Liver (tissue), 9 donors: ENCODE data around the gene CBX2. TPM values are rescaled to one million over a fixed set of nuclear protein-coding genes. Genes with fewer than 3 reads are reported as not detected.
A peak's percentile ranks its signal among the peaks of the same experiment; 100 is the strongest.

ENCODE experiments used
- DNase-seq: peaks from one replicate; pipeline ENCODE4 v3.0.0-alpha.2; 2017; ENCODE audit warnings: low spot score
- H3K27ac ChIP-seq, 2 donors: one replicate each; pipeline ENCODE4 v1.7.0; 2013; ENCODE audit warnings: inconsistent platforms in 2 of 2, low read length in 2 of 2, control low read depth in 1 of 2, low read depth in 1 of 2, mild to moderate bottlenecking in 1 of 2
- H3K27me3 ChIP-seq, 4 donors: one replicate each; pipeline versions ENCODE4 v1.6.1 to v1.7.0; 2013; ENCODE audit warnings: low read length in 3 of 4, inconsistent platforms in 1 of 4, mild to moderate bottlenecking in 1 of 4, moderate library complexity in 1 of 4; ENCODE audit not compliant: control insufficient read depth in 4 of 4, insufficient read depth in 4 of 4
- H3K36me3 ChIP-seq, 4 donors: one replicate each; pipeline versions ENCODE4 v1.6.1 to v1.7.0; 2013; ENCODE audit warnings: low read length in 3 of 4, mild to moderate bottlenecking in 3 of 4, low read depth in 1 of 4, moderate library complexity in 1 of 4; ENCODE audit not compliant: control insufficient read depth in 4 of 4, insufficient read depth in 3 of 4
- H3K4me1 ChIP-seq, 4 donors: one replicate each; pipeline versions ENCODE4 v1.6.1 to v1.7.0; 2013; ENCODE audit warnings: low read length in 3 of 4, mild to moderate bottlenecking in 3 of 4, moderate library complexity in 1 of 4; ENCODE audit not compliant: control insufficient read depth in 4 of 4, insufficient read depth in 4 of 4
- H3K4me3 ChIP-seq, 3 donors: one replicate each; pipeline versions ENCODE4 v1.6.1 to v1.7.0; 2013; ENCODE audit warnings: low read length in 3 of 3, control low read depth in 1 of 3, low read depth in 1 of 3, mild to moderate bottlenecking in 1 of 3
- H3K9ac ChIP-seq, 2 donors: one replicate each; pipeline ENCODE4 v1.7.0; 2013; ENCODE audit warnings: low read length in 2 of 2, mild to moderate bottlenecking in 2 of 2, moderate library complexity in 2 of 2, control low read depth in 1 of 2, low read depth in 1 of 2
- H3K9me3 ChIP-seq, 4 donors: one replicate each; pipeline versions ENCODE4 v1.6.1 to v1.7.0; 2013; ENCODE audit warnings: low read length in 3 of 4; ENCODE audit not compliant: control insufficient read depth in 4 of 4
- EGR1 ChIP-seq, 2 donors: IDR thresholded peaks; 2 replicates each; pipeline ENCODE4 v1.6.1; 2016 to 2018; ENCODE audit warnings: antibody characterized with exemption in 2 of 2, low read depth in 2 of 2
- FOXA1 ChIP-seq: IDR thresholded peaks from 2 replicates; pipeline ENCODE4 v1.6.1; 2016; ENCODE audit warnings: antibody characterized with exemption
- GABPA ChIP-seq, 2 donors: IDR thresholded peaks in 1 of 2; conservative IDR thresholded peaks in 1 of 2; 2 replicates each; pipeline ENCODE4 v1.6.1; 2016; ENCODE audit warnings: antibody characterized with exemption in 2 of 2, mild to moderate bottlenecking in 1 of 2, moderate library complexity in 1 of 2
- HNF4A ChIP-seq, 2 donors: conservative IDR thresholded peaks; 2 replicates each; pipeline ENCODE4 v1.6.1; 2016; ENCODE audit warnings: antibody characterized with exemption in 2 of 2, mild to moderate bottlenecking in 2 of 2
- HNF4G ChIP-seq: IDR thresholded peaks from 2 replicates; pipeline ENCODE4 v1.6.1; 2016; ENCODE audit warnings: antibody characterized with exemption
- JUND ChIP-seq, 2 donors: IDR thresholded peaks; 2 replicates each; pipeline ENCODE4 v1.6.1; 2016; ENCODE audit warnings: antibody characterized with exemption in 2 of 2
- RAD21 ChIP-seq, 2 donors: IDR thresholded peaks; 2 replicates each; pipeline ENCODE4 v1.6.1; 2016; ENCODE audit warnings: antibody characterized with exemption in 2 of 2, mild to moderate bottlenecking in 2 of 2
- TAF1 ChIP-seq: conservative IDR thresholded peaks from 2 replicates; pipeline ENCODE4 v1.6.1; 2016; ENCODE audit warnings: antibody characterized with exemption, mild to moderate bottlenecking
- YY1 ChIP-seq: IDR thresholded peaks from 2 replicates; pipeline ENCODE4 v1.6.1; 2016; ENCODE audit warnings: antibody characterized with exemption, mild to moderate bottlenecking
- ZBTB33 ChIP-seq: IDR thresholded peaks from 2 replicates; pipeline ENCODE4 v1.6.1; 2016; ENCODE audit warnings: antibody characterized with exemption
- WGBS: extraction: QIAGEN DNeasy Blood & Tissue Kit; methylation state at CpG from one replicate; pipeline ENCODE4 v1.1.7; 2013; 5-methylcytosine and 5-hydroxymethylcytosine counted together
- polyA plus RNA-seq, 2 donors: library from polyadenylated mRNA; stranded (reverse) in 1 of 2; unstranded in 1 of 2; fragments of 200-250 nt in 1 of 2; fragments of >200 nt in 1 of 2; fragmentation: Nextera tagmentation in 1 of 2; extraction: Ambion mirVana in 1 of 2; gene quantifications; one replicate each; pipeline versions ENCODE4 v1.2.1 to v1.2.3, GENCODE V29; 2013 to 2015
- total RNA-seq, 2 donors: library from RNA; depleted of rRNA; stranded (reverse); fragments of >200 nt; gene quantifications; one replicate each; pipeline ENCODE4 v1.2.3, GENCODE V29; 2014
- TF ChIP-seq, protein P1 (sequence below): fragments of 150-350 bp; IDR thresholded peaks from 2 replicates; pipeline ENCODE4 v1.5.1; 2017; ENCODE audit warnings: improper control_type of control experiment, low read depth, low read length; ENCODE audit not compliant: missing input control
- TF ChIP-seq, protein P2 (sequence below): IDR thresholded peaks from 2 replicates; pipeline ENCODE4 v1.6.1; 2016; ENCODE audit warnings: antibody characterized with exemption
- TF ChIP-seq, protein P3 (sequence below): IDR thresholded peaks from 2 replicates; pipeline ENCODE4 v1.6.1; 2016; ENCODE audit warnings: antibody characterized with exemption
- donor health status: healthy.
- donor health status: healthy.
- donor health status: healthy.
- donor health status: healthy.
- donor health status: healthy.

CBX2 gene
- total and polyA plus RNA-seq, 4 donors, result 0.33 to 2.4 (median 0.53) TPM

- TF ChIP-seq, protein P1, sequence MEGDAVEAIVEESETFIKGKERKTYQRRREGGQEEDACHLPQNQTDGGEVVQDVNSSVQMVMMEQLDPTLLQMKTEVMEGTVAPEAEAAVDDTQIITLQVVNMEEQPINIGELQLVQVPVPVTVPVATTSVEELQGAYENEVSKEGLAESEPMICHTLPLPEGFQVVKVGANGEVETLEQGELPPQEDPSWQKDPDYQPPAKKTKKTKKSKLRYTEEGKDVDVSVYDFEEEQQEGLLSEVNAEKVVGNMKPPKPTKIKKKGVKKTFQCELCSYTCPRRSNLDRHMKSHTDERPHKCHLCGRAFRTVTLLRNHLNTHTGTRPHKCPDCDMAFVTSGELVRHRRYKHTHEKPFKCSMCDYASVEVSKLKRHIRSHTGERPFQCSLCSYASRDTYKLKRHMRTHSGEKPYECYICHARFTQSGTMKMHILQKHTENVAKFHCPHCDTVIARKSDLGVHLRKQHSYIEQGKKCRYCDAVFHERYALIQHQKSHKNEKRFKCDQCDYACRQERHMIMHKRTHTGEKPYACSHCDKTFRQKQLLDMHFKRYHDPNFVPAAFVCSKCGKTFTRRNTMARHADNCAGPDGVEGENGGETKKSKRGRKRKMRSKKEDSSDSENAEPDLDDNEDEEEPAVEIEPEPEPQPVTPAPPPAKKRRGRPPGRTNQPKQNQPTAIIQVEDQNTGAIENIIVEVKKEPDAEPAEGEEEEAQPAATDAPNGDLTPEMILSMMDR, result no peak
- TF ChIP-seq GABPA (IDR thresholded peaks at IDR 0.05 in 1 of 2, conservative IDR thresholded peaks at IDR 0.05 in 1 of 2), result no peak
- no peak for TF ChIP-seq FOXA1
- TF ChIP-seq TAF1, result no peak
Observed at GRCh38 chr17:79806863-79807720, 29.1 kb downstream of the CBX2 start (continued).

DNA sequence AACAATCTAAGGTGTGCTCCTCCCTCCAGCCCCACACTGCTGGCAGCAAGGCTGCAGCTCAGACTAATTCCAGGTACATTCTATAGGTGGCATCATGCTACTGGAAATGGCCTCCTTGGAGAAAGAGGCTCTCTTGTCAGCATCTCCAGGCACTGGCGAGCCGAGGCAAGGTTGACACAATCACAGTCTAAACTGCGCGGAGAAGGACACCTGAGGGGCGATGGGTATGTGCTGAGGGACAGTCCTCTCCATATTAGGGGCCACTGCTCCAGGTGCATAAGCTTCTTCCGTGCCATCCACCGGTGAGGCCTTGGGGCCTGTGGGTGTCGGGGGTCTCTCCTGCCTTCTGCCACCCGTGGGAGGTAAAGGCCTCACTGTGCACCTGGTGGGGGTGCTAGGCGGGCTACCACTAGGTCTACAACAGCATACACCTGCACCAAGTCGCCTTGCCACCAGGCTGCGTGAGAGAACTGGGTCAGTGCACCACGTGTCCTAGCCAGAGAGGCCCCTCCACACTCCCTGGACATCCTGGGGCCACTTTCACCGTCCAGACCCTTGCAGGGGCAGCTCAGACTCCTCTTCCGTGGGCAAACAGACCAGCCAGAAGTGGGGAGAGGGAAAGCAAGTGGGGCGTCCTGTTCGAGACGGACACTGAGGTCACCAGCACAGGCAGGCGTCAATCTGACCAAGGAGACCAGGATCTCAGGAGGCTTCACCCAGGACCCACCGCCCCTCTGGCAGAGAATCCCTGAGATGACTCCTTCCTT lies 31.0 kb downstream of the CBX2 start:
- no peak overlapping the region for H3K4me3 ChIP-seq
- H3K4me1 ChIP-seq, result peaks cover 0 to 21% (median 13%) of the 10 kb centered on the region in 4 donors
- no peak for TF ChIP-seq ZBTB33
- TF ChIP-seq, protein P2, sequence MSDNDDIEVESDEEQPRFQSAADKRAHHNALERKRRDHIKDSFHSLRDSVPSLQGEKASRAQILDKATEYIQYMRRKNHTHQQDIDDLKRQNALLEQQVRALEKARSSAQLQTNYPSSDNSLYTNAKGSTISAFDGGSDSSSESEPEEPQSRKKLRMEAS, result no peak
- TF ChIP-seq YY1, result no peak
- TF ChIP-seq, protein P1, result peak; percentile 53
- TF ChIP-seq RAD21 (IDR thresholded peaks at IDR 0.05), result peak; percentile 79 to 87
- peak in 1 of 2 donors; percentile 32 for TF ChIP-seq HNF4A (conservative IDR thresholded peaks at IDR 0.05)
- peaks cover 6 to 51% (median 33%) of the 10 kb centered on the region in 4 donors for H3K27me3 ChIP-seq
- no peak for DNase-seq
- H3K9me3 ChIP-seq, result peaks cover 0 to under 1% (median 0%) of the 10 kb centered on the region in 4 donors
- 14% methylated on average over 20 of the region's 20 CpGs for WGBS
- H3K9ac ChIP-seq, result no peak overlapping the region
- no peak overlapping the region for H3K27ac ChIP-seq
- no peaks in the 10 kb centered on the region for H3K36me3 ChIP-seq

GRCh38 chr17:79809530-79810129 lies 31.7 kb downstream of the CBX2 start:
- no peaks in the 10 kb centered on the region for H3K9me3 ChIP-seq
- peaks cover 6 to 49% (median 33%) of the 10 kb centered on the region in 4 donors for H3K27me3 ChIP-seq
- peak overlapping the region in 1 of 3 donors; percentile 27 for H3K4me3 ChIP-seq
- H3K27ac ChIP-seq, result no peak overlapping the region
- H3K4me1 ChIP-seq, result peaks cover 0 to 21% (median 14%) of the 10 kb centered on the region in 4 donors
- TF ChIP-seq HNF4A (conservative IDR thresholded peaks at IDR 0.05) (no peak), HNF4G (no peak), JUND (IDR thresholded peaks at IDR 0.05) (no peak), EGR1 (IDR thresholded peaks at IDR 0.05; ENCODE audit: low read depth in 2 of 2) (no peak)
- TF ChIP-seq, protein P2, result no peak
- TF ChIP-seq, protein P3, sequence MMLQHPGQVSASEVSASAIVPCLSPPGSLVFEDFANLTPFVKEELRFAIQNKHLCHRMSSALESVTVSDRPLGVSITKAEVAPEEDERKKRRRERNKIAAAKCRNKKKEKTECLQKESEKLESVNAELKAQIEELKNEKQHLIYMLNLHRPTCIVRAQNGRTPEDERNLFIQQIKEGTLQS, result no peak
- TF ChIP-seq, protein P1, result no peak
- 3% methylated on average over 40 of the region's 40 CpGs for WGBS
- no peak for DNase-seq
- H3K9ac ChIP-seq, result no peak overlapping the region
- H3K36me3 ChIP-seq, result no peaks in the 10 kb centered on the region
